ENCODE data around the gene GALNT17.

GALNT17 gene

DNA sequence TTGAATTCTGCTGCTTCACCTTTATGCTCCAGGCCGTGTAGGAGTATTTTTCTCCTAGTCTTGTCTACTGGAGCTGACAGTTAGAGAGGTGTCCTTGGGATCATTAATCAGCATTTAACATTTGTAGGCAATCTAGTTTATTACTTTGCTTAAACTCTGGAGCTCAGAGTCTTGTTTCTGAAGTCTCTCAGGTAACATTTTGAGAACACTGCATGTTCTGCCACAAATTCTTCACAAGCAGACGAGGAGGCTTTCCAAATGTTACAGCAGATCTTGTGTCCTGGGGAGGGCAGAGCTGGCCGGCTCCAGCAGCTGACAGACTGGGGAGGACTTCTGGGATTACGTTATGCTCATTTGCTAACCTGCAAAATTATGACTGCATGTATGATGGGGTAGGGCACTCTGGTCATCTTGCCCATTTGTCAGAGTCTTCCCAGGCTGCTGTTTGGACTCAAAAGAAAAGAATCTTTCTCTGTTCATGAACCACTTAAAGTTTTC is 50.5 kb downstream of the GALNT17 start:
- Histone ChIP-seq H3K4me1 (ENCODE audit: control insufficient read depth, insufficient read depth, low read length) (no peaks in the 10 kb centered on the region), H3K9me3 (ENCODE audit: control insufficient read depth, insufficient read depth, low read depth, low read length) (no peaks in the 10 kb centered on the region), H3K27ac (ENCODE audit: extremely low read depth, low read depth, low read length) (no peak overlapping the region), H3K4me3 (ENCODE audit: low read depth, low read length) (no peak overlapping the region), H3K36me3 (ENCODE audit: control insufficient read depth in 2 of 2, insufficient read depth in 1 of 2, low read length in 2 of 2) (no peaks in the 10 kb centered on the region)
- POLR2A ChIA-PET, result no interaction called here
- CTCF ChIA-PET, result no interaction called here
- TF ChIP-seq, protein P1, sequence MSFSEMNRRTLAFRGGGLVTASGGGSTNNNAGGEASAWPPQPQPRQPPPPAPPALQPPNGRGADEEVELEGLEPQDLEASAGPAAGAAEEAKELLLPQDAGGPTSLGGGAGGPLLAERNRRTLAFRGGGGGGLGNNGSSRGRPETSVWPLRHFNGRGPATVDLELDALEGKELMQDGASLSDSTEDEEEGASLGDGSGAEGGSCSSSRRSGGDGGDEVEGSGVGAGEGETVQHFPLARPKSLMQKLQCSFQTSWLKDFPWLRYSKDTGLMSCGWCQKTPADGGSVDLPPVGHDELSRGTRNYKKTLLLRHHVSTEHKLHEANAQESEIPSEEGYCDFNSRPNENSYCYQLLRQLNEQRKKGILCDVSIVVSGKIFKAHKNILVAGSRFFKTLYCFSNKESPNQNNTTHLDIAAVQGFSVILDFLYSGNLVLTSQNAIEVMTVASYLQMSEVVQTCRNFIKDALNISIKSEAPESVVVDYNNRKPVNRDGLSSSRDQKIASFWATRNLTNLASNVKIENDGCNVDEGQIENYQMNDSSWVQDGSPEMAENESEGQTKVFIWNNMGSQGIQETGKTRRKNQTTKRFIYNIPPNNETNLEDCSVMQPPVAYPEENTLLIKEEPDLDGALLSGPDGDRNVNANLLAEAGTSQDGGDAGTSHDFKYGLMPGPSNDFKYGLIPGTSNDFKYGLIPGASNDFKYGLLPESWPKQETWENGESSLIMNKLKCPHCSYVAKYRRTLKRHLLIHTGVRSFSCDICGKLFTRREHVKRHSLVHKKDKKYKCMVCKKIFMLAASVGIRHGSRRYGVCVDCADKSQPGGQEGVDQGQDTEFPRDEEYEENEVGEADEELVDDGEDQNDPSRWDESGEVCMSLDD (tag by site-specific recombination; IDR thresholded peaks at IDR 0.05), result no peak
- TF ChIP-seq GFI1B (tag by site-specific recombination; IDR thresholded peaks at IDR 0.05), result no peak
- no peak for TF ChIP-seq ZFP69B (tag by site-specific recombination; IDR thresholded peaks at IDR 0.05)
- TF ChIP-seq, protein P2, sequence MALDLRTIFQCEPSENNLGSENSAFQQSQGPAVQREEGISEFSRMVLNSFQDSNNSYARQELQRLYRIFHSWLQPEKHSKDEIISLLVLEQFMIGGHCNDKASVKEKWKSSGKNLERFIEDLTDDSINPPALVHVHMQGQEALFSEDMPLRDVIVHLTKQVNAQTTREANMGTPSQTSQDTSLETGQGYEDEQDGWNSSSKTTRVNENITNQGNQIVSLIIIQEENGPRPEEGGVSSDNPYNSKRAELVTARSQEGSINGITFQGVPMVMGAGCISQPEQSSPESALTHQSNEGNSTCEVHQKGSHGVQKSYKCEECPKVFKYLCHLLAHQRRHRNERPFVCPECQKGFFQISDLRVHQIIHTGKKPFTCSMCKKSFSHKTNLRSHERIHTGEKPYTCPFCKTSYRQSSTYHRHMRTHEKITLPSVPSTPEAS (tag by site-specific recombination; IDR thresholded peaks at IDR 0.05), result no peak
- no peak for TF ChIP-seq ZNF394 (tag by site-specific recombination; IDR thresholded peaks at IDR 0.05; ENCODE audit: borderline replicate concordance)
- TF ChIP-seq ZNF239 (tag by site-specific recombination; IDR thresholded peaks at IDR 0.05), result no peak
- TF ChIP-seq ZNF184 (tag by site-specific recombination; IDR thresholded peaks at IDR 0.05), result no peak
- TF ChIP-seq, protein P3, sequence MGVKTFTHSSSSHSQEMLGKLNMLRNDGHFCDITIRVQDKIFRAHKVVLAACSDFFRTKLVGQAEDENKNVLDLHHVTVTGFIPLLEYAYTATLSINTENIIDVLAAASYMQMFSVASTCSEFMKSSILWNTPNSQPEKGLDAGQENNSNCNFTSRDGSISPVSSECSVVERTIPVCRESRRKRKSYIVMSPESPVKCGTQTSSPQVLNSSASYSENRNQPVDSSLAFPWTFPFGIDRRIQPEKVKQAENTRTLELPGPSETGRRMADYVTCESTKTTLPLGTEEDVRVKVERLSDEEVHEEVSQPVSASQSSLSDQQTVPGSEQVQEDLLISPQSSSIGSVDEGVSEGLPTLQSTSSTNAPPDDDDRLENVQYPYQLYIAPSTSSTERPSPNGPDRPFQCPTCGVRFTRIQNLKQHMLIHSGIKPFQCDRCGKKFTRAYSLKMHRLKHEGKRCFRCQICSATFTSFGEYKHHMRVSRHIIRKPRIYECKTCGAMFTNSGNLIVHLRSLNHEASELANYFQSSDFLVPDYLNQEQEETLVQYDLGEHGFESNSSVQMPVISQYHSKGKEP (tag by site-specific recombination; IDR thresholded peaks at IDR 0.05), result no peak
- TF ChIP-seq ZNF37A (tag by site-specific recombination; IDR thresholded peaks at IDR 0.05), result no peak
- no peak for TF ChIP-seq ZNF529 (tag by site-specific recombination; IDR thresholded peaks at IDR 0.05; ENCODE audit: insufficient replicate concordance)
- TF ChIP-seq, protein P4, sequence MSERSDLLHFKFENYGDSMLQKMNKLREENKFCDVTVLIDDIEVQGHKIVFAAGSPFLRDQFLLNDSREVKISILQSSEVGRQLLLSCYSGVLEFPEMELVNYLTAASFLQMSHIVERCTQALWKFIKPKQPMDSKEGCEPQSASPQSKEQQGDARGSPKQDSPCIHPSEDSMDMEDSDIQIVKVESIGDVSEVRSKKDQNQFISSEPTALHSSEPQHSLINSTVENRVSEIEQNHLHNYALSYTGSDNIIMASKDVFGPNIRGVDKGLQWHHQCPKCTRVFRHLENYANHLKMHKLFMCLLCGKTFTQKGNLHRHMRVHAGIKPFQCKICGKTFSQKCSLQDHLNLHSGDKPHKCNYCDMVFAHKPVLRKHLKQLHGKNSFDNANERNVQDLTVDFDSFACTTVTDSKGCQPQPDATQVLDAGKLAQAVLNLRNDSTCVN (tag by site-specific recombination; optimal IDR thresholded peaks at IDR 0.05), result no peak
- TF ChIP-seq ZEB2 (tag by site-specific recombination; IDR thresholded peaks at IDR 0.05), result no peak
- no peak for TF ChIP-seq HOXA7 (CRISPR knock-in tag; IDR thresholded peaks at IDR 0.05; ENCODE audit: borderline replicate concordance)

DNA sequence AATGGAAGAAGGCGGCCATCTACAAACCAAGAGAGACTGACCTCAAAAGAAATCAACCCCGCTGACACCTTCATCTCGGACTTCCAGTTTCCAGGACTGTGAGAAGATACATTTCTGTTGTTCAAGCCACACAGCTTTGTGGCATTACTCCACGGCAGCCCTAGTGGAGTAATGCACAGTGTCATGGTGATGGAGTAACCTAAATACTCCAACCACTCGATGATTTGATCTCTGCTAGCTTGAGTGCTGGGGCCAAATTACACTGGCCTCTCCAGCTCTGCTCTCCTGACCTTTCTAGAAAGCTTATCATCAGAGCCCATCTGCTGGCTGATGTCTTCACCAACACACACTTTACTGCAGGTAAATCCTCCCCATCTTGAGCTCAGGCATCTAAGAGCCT is 52.2 kb downstream of the GALNT17 start:
- ChIA-PET CTCF (no interaction called here), POLR2A (no interaction called here)
- Histone ChIP-seq H3K4me1 (ENCODE audit: control insufficient read depth, insufficient read depth, low read length) (no peaks in the 10 kb centered on the region), H3K9me3 (ENCODE audit: control insufficient read depth, insufficient read depth, low read depth, low read length) (no peaks in the 10 kb centered on the region), H3K4me3 (ENCODE audit: low read depth, low read length) (no peak overlapping the region), H3K27ac (ENCODE audit: extremely low read depth, low read depth, low read length) (no peak overlapping the region), H3K36me3 (ENCODE audit: control insufficient read depth in 2 of 2, insufficient read depth in 1 of 2, low read length in 2 of 2) (no peaks in the 10 kb centered on the region)
- TF ChIP-seq ZNF48 (tag by site-specific recombination; IDR thresholded peaks at IDR 0.05) (no peak), ZNF155 (tag by site-specific recombination; IDR thresholded peaks at IDR 0.05) (no peak), MEIS1 (CRISPR knock-in tag; IDR thresholded peaks at IDR 0.05; ENCODE audit: borderline replicate concordance) (no peak), ZFP3 (tag by site-specific recombination; IDR thresholded peaks at IDR 0.05; ENCODE audit: low read depth) (no peak), FEZF1 (tag by site-specific recombination; IDR thresholded peaks at IDR 0.05) (no peak), ZNF416 (tag by site-specific recombination; IDR thresholded peaks at IDR 0.05) (no peak), ZNF239 (tag by site-specific recombination; IDR thresholded peaks at IDR 0.05) (no peak)
- TF ChIP-seq, protein P5, sequence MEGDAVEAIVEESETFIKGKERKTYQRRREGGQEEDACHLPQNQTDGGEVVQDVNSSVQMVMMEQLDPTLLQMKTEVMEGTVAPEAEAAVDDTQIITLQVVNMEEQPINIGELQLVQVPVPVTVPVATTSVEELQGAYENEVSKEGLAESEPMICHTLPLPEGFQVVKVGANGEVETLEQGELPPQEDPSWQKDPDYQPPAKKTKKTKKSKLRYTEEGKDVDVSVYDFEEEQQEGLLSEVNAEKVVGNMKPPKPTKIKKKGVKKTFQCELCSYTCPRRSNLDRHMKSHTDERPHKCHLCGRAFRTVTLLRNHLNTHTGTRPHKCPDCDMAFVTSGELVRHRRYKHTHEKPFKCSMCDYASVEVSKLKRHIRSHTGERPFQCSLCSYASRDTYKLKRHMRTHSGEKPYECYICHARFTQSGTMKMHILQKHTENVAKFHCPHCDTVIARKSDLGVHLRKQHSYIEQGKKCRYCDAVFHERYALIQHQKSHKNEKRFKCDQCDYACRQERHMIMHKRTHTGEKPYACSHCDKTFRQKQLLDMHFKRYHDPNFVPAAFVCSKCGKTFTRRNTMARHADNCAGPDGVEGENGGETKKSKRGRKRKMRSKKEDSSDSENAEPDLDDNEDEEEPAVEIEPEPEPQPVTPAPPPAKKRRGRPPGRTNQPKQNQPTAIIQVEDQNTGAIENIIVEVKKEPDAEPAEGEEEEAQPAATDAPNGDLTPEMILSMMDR (tag by site-specific recombination; IDR thresholded peaks at IDR 0.05), result no peak
- TF ChIP-seq, protein P4 (tag by site-specific recombination; optimal IDR thresholded peaks at IDR 0.05), result no peak
- TF ChIP-seq, protein P6, sequence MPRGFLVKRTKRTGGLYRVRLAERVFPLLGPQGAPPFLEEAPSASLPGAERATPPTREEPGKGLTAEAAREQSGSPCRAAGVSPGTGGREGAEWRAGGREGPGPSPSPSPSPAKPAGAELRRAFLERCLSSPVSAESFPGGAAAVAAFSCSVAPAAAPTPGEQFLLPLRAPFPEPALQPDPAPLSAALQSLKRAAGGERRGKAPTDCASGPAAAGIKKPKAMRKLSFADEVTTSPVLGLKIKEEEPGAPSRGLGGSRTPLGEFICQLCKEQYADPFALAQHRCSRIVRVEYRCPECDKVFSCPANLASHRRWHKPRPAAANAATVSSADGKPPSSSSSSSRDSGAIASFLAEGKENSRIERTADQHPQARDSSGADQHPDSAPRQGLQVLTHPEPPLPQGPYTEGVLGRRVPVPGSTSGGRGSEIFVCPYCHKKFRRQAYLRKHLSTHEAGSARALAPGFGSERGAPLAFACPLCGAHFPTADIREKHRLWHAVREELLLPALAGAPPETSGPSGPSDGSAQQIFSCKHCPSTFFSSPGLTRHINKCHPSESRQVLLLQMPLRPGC (tag by site-specific recombination; IDR thresholded peaks at IDR 0.05), result no peak

Measured in HEK293 (cell line).